ENCODE results near the gene RALGPS1.

GRCh38 chr9:127144670-127145445 is 230.3 kb downstream of the RALGPS1 start:
- TF ChIP-seq POLR2A (IDR thresholded peaks at IDR 0.05) (no peak), CTCF (IDR thresholded peaks at IDR 0.05) (no peak)

All from lower leg skin (tissue), 3 donors.